Measurements from ENCODE around the gene SLC25A22. TPM values are rescaled to one million over a fixed set of nuclear protein-coding genes. Genes with fewer than 3 reads are reported as not detected.
A peak's percentile ranks its signal among the peaks of the same experiment; 100 is the strongest.

The SLC25A22 gene
- polyA plus RNA-seq, 2 of the 4 experiments (the other 2 are of a cell fraction) = 13.5 to 18.7 TPM

DNA sequence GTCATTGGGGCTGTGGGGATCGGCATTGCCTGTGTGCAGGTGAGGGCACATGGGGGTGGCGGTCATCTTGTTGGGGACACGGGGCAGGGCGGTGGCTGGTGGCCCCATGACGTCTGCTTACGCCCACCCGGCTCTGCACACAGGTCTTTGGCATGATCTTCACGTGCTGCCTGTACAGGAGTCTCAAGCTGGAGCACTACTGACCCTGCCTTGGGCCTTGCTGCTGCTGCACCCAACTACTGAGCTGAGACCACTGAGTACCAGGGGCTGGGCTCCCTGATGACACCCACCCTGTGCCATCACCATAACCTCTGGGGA lies 39.9 kb upstream of the SLC25A22 start:
- peak overlapping the region; percentile 61 to 99 for H3K27ac ChIP-seq
- TF ChIP-seq GATA3 (IDR thresholded peaks at IDR 0.05; ENCODE audit: borderline replicate concordance) = peak; percentile 2; the same call in 1 of the 2 replicates
- no peak for TF ChIP-seq CEBPB (IDR thresholded peaks at IDR 0.05)
- TF ChIP-seq, protein P1, sequence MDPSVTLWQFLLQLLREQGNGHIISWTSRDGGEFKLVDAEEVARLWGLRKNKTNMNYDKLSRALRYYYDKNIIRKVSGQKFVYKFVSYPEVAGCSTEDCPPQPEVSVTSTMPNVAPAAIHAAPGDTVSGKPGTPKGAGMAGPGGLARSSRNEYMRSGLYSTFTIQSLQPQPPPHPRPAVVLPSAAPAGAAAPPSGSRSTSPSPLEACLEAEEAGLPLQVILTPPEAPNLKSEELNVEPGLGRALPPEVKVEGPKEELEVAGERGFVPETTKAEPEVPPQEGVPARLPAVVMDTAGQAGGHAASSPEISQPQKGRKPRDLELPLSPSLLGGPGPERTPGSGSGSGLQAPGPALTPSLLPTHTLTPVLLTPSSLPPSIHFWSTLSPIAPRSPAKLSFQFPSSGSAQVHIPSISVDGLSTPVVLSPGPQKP (IDR thresholded peaks at IDR 0.05; ENCODE audit: low read depth, low read length) = no peak
- TF ChIP-seq, protein P2, sequence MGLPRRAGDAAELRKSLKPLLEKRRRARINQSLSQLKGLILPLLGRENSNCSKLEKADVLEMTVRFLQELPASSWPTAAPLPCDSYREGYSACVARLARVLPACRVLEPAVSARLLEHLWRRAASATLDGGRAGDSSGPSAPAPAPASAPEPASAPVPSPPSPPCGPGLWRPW (IDR thresholded peaks at IDR 0.05) = no peak
- peak in 1 of 2 experiments; percentile 27; a peak in 1 of 5 replicates for TF ChIP-seq JUN (IDR thresholded peaks at IDR 0.05)
- TF ChIP-seq NFE2L2 (conservative IDR thresholded peaks at IDR 0.05; ENCODE audit: low read length) = no peak
- no peak for TF ChIP-seq EP300 (IDR thresholded peaks at IDR 0.05)
- TF ChIP-seq ZFP36 (IDR thresholded peaks at IDR 0.05; ENCODE audit: borderline replicate concordance, partially characterized antibody) = no peak
- CTCF ChIA-PET = interaction anchor here (1.4 to 3.7 kb wide), 3 partner anchors 10 to 22 kb away, joined by 3 to 21 read pairs (median 4); no protein-coding TSS in a partner anchor
- no peak for DNase-seq (ENCODE audit: low read depth in 1 of 2, low spot score in 1 of 2)
- peak overlapping the region; percentile 92 for H3K4me2 ChIP-seq
- no peak for ATAC-seq
- no peak overlapping the region for H3K4me3 ChIP-seq
- POLR2A ChIA-PET = interaction anchor here (3.4 kb wide), 1 partner anchor 18 kb away, joined by 16 read pairs; the partner anchor contains the start of gene PNPLA2
- H3K4me1 ChIP-seq = peaks cover 66% of the 10 kb centered on the region
- no peaks in the 10 kb centered on the region for H3K9me3 ChIP-seq
- FAIRE-seq = no peak
- WGBS (ENCODE audit: missing lambda C conversion rate) = 66% methylated on average over 8 of the region's 8 CpGs

DNA sequence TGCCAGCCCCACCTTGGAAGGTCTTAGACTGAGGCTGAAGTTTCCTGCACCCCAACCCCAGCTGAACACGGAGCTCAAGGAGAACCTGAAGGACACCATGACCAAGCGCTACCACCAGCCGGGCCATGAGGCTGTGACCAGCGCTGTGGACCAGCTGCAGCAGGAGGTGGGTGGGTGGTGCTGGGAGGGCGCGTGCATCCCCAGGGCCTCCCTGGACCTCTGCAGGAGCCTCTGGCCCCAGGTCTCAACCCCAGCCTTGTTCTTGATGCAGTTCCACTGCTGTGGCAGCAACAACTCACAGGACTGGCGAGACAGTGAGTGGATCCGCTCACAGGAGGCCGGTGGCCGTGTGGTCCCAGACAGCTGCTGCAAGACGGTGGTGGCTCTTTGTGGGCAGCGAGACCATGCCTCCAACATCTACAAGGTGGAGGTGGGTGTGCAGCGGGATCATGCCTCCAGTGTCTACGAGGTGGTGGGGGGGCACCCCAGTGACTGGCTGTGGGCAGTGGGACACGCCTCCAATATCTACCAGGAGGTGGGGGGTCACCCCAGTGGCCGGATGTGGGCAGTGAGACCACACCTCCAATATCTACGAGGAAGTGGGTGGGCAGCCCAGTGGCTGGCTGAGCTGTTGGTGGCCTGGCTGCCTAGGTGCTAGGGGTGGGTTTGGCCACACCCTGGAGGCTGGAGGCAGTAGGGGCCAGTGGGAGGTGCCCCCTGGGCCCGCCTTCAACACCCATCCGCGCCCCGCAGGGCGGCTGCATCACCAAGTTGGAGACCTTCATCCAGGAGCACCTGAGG lies 39.3 kb upstream of the SLC25A22 start:
- FAIRE-seq (no peak), ATAC-seq (peak in 1 of 2 experiments; percentile 0; a peak in 1 of 6 replicates), DNase-seq (ENCODE audit: low read depth in 1 of 2, low spot score in 1 of 2) (no peak)
- Histone ChIP-seq H3K27ac (peak overlapping the region; percentile 47 to 99; a peak in 5 of 6 replicates), H3K4me2 (peak overlapping the region; percentile 92), H3K4me1 (peaks cover 66% of the 10 kb centered on the region), H3K9me3 (no peaks in the 10 kb centered on the region), H3K4me3 (no peak overlapping the region)
- TF ChIP-seq RARB (CRISPR knock-in tag; IDR thresholded peaks at IDR 0.05) (no peak), HOXA7 (CRISPR knock-in tag; IDR thresholded peaks at IDR 0.05) (no peak), ZSCAN20 (CRISPR knock-in tag; IDR thresholded peaks at IDR 0.05) (no peak), JUN (IDR thresholded peaks at IDR 0.05) (0 out of 5 replicates have a peak, but pooled peaks have one; percentile 6 to 28), POLR2A (IDR thresholded peaks at IDR 0.05; ENCODE audit: low read length) (peak; percentile 28; the same call in 1 of the 2 replicates), MAFK (IDR thresholded peaks at IDR 0.05; ENCODE audit: partially characterized antibody) (no peak), POLR2AphosphoS2 (conservative IDR thresholded peaks at IDR 0.05; ENCODE audit: low read length) (no peak; the same call in none of the 2 replicates), FOXS1 (CRISPR knock-in tag; IDR thresholded peaks at IDR 0.05) (no peak), KDM1A (IDR thresholded peaks at IDR 0.05; ENCODE audit: low read depth) (no peak), CEBPB (IDR thresholded peaks at IDR 0.05) (no peak), SREBF2 (IDR thresholded peaks at IDR 0.05) (no peak), MYC (IDR thresholded peaks at IDR 0.05; ENCODE audit: borderline replicate concordance, low read length) (no peak), GATA3 (IDR thresholded peaks at IDR 0.05; ENCODE audit: borderline replicate concordance) (peak; percentile 4; the same call in 1 of the 2 replicates), PHF8 (IDR thresholded peaks at IDR 0.05; ENCODE audit: borderline replicate concordance, low read depth) (no peak), NR3C1 (IDR thresholded peaks at IDR 0.05) (no peak), NPAS2 (CRISPR knock-in tag; IDR thresholded peaks at IDR 0.05; ENCODE audit: borderline replicate concordance) (no peak), HOXB13 (CRISPR knock-in tag; IDR thresholded peaks at IDR 0.05; ENCODE audit: low read depth) (no peak), KDM5A (IDR thresholded peaks at IDR 0.05) (no peak)
- TF ChIP-seq, protein P3, sequence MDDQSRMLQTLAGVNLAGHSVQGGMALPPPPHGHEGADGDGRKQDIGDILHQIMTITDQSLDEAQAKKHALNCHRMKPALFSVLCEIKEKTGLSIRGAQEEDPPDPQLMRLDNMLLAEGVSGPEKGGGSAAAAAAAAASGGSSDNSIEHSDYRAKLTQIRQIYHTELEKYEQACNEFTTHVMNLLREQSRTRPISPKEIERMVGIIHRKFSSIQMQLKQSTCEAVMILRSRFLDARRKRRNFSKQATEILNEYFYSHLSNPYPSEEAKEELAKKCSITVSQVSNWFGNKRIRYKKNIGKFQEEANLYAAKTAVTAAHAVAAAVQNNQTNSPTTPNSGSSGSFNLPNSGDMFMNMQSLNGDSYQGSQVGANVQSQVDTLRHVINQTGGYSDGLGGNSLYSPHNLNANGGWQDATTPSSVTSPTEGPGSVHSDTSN (IDR thresholded peaks at IDR 0.05) = no peak; the same call in none of the 2 replicates
- TF ChIP-seq, protein P4, sequence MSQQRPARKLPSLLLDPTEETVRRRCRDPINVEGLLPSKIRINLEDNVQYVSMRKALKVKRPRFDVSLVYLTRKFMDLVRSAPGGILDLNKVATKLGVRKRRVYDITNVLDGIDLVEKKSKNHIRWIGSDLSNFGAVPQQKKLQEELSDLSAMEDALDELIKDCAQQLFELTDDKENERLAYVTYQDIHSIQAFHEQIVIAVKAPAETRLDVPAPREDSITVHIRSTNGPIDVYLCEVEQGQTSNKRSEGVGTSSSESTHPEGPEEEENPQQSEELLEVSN (IDR thresholded peaks at IDR 0.05; ENCODE audit: borderline replicate concordance, low read depth) = no peak
- ChIA-PET POLR2A (interaction anchor here (1.6 to 3.4 kb wide), 2 partner anchors 18 to 28 kb away, joined by 6 to 16 read pairs; partner anchors contain the start of genes PNPLA2 and RPLP2), CTCF (interaction anchor here (1.4 to 3.7 kb wide), 3 partner anchors 11 to 22 kb away, joined by 3 to 21 read pairs (median 4); no protein-coding TSS in a partner anchor)
- 78% methylated on average over 18 of the region's 22 CpGs for WGBS (ENCODE audit: missing lambda C conversion rate)

All from A549 (cell line).